Stimulated activated CD4-positive, alpha-beta T cell treated with anti-CD3 and anti-CD28 coated beads, Interleukin-4, amount 100 ng/mL, for 24 hours (primary cell): ENCODE data around the gene ELAPOR2.
"Not testable (repeated sequence)": the region's sequence is repeated elsewhere in the genome, so short reads cannot be mapped to it uniquely, and the experiment has no call there.

Source experiments
- DNase-seq: peaks from one replicate; pipeline ENCODE4 v3.0.0-alpha.2; 2020

ELAPOR2 gene

GRCh38 chr7:87059525-87060287 lies at the start of gene ELAPOR2:
Gene ELAPOR2, minus strand, starts transcription at chr7:87059654. Its CDS starts 141 bp downstream, at chr7:87059513.
- peak; percentile 75 for DNase-seq

- no peak for DNase-seq
Measured at GRCh38 chr7:87107949-87108776, 48.7 kb upstream of the ELAPOR2 start.

- DNase-seq = no peak
Measured at GRCh38 chr7:87106974-87107612, 47.6 kb upstream of the ELAPOR2 start.

GRCh38 chr7:87105401-87105800 lies 45.9 kb upstream of the ELAPOR2 start:
- no peak for DNase-seq

- no peak for DNase-seq
Measured at GRCh38 chr7:87100326-87100725, 40.9 kb upstream of the ELAPOR2 start.

GRCh38 chr7:87097375-87097774 lies 37.9 kb upstream of the ELAPOR2 start:
- not testable (repeated sequence) for DNase-seq

- DNase-seq = no peak
Measured at GRCh38 chr7:87094322-87094721, 34.9 kb upstream of the ELAPOR2 start.

GRCh38 chr7:87092568-87093091 lies 33.2 kb upstream of the ELAPOR2 start:
- DNase-seq = no peak

GRCh38 chr7:87091487-87092066 lies 32.1 kb upstream of the ELAPOR2 start:
- no peak for DNase-seq

- no peak for DNase-seq
Measured at GRCh38 chr7:87083865-87084519, 24.5 kb upstream of the ELAPOR2 start.

GRCh38 chr7:87082675-87083074 lies 23.2 kb upstream of the ELAPOR2 start:
- DNase-seq = no peak

GRCh38 chr7:87075671-87076404 lies 16.4 kb upstream of the ELAPOR2 start:
- DNase-seq = no peak

GRCh38 chr7:87067788-87068187 lies 8.3 kb upstream of the ELAPOR2 start:
- DNase-seq = no peak

- DNase-seq = no peak
Measured at GRCh38 chr7:87060288-87060537, 759 bp upstream of the ELAPOR2 start.

GRCh38 chr7:87058744-87059524 lies 520 bp downstream of the ELAPOR2 start:
- DNase-seq = peak; percentile 10

GRCh38 chr7:87057210-87057609 lies 2.2 kb downstream of the ELAPOR2 start:
- no peak for DNase-seq

GRCh38 chr7:87056346-87056745 lies 3.1 kb downstream of the ELAPOR2 start:
- DNase-seq = no peak

GRCh38 chr7:87048839-87049238 lies 10.6 kb downstream of the ELAPOR2 start:
- no peak for DNase-seq

GRCh38 chr7:87046456-87046855 lies 13.0 kb downstream of the ELAPOR2 start:
- DNase-seq = no peak

GRCh38 chr7:87044713-87045112 lies 14.7 kb downstream of the ELAPOR2 start:
- DNase-seq = not testable (repeated sequence)

- DNase-seq = not testable (repeated sequence)
Measured at GRCh38 chr7:87041586-87041985, 17.9 kb downstream of the ELAPOR2 start.
